NCI-H345 (cell line): Measurements from ENCODE around the gene KRT79.

Experiments used
- DNase-seq: peaks from one replicate; lab custom pipeline; 2025; lab: John Stamatoyannopoulos, UW

KRT79 gene

GRCh38 chr12:52819731-52820510, 14.2 kb downstream of the KRT79 start:
- DNase-seq: no peak

GRCh38 chr12:52818887-52819420, 15.2 kb downstream of the KRT79 start:
- DNase-seq: no peak

GRCh38 chr12:52818388-52818787, 15.7 kb downstream of the KRT79 start:
- no peak for DNase-seq

- DNase-seq: no peak
These were observed 16.3 kb downstream of the KRT79 start for GRCh38 chr12:52817699-52818238.

GRCh38 chr12:52817003-52817698, 17.0 kb downstream of the KRT79 start:
- no peak for DNase-seq

GRCh38 chr12:52815676-52816588, 18.2 kb downstream of the KRT79 start:
- DNase-seq: no peak

- DNase-seq: no peak
These were observed 18.9 kb downstream of the KRT79 start for GRCh38 chr12:52815161-52815560.

GRCh38 chr12:52814710-52815155, 19.4 kb downstream of the KRT79 start:
- DNase-seq: no peak

- DNase-seq: peak; percentile 20
These were observed 20.0 kb downstream of the KRT79 start, which contains the start of gene KRT4 for GRCh38 chr12:52813885-52814709. Gene KRT4 (minus strand): TSS chr12:52814116. CDS start chr12:52814058, 58 bp downstream.

- DNase-seq: no peak
These were observed 20.8 kb downstream of the KRT79 start for GRCh38 chr12:52813203-52813819.

- DNase-seq: no peak
These were observed 21.4 kb downstream of the KRT79 start for GRCh38 chr12:52812749-52813148.

GRCh38 chr12:52812073-52812400, 22.1 kb downstream of the KRT79 start:
- no peak for DNase-seq

- no peak for DNase-seq
These were observed 22.7 kb downstream of the KRT79 start for GRCh38 chr12:52811191-52812072.

GRCh38 chr12:52810554-52810953, 23.6 kb downstream of the KRT79 start:
- no peak for DNase-seq

- no peak for DNase-seq
These were observed 24.9 kb downstream of the KRT79 start for GRCh38 chr12:52809166-52809565.

GRCh38 chr12:52808573-52809160, 25.4 kb downstream of the KRT79 start:
- DNase-seq: no peak

GRCh38 chr12:52807544-52808470, 26.3 kb downstream of the KRT79 start:
- DNase-seq: no peak
